H1 (cell line): Measurements from ENCODE around the gene PTPRG.

Experiments used
- BCL11A ChIP-seq, 2 experiments: IDR thresholded peaks; one replicate each; pipeline ENCODE4 v1.6.1; 2011; ENCODE audit warnings: low read depth in 2 of 2, low read length in 2 of 2, mild to moderate bottlenecking in 2 of 2
- CEBPB ChIP-seq: IDR thresholded peaks from 2 replicates; pipeline ENCODE4 v1.6.1; 2012; ENCODE audit warnings: low read depth, low read length
- CTCF ChIP-seq, 3 experiments: IDR thresholded peaks; 1 replicate in 2 of 3; 2 replicates in 1 of 3; pipeline versions ENCODE4 v1.5.1 to v1.6.1; 2011; ENCODE audit warnings: low read length in 3 of 3, mild to moderate bottlenecking in 3 of 3, inconsistent platforms in 2 of 3, low read depth in 1 of 3, moderate library complexity in 1 of 3; ENCODE audit not compliant: insufficient read depth in 1 of 3; ENCODE audit errors: control extremely low read depth in 1 of 3
- EP300 ChIP-seq, 2 experiments: IDR thresholded peaks; 1 replicate in 1 of 2; 2 replicates in 1 of 2; pipeline ENCODE4 v1.6.1; 2011 to 2012; ENCODE audit warnings: low read depth in 2 of 2, low read length in 2 of 2, mild to moderate bottlenecking in 2 of 2, borderline replicate concordance in 1 of 2, inconsistent platforms in 1 of 2, moderate library complexity in 1 of 2
- EZH2 ChIP-seq: fragments of 200-600 bp; sonication (generic); IDR thresholded peaks from 2 replicates; pipeline ENCODE4 v1.7.1; 2012; ENCODE audit warnings: low read depth, mild to moderate bottlenecking, moderate library complexity, low read length, inconsistent platforms; ENCODE audit not compliant: severe bottlenecking
- JUND ChIP-seq: IDR thresholded peaks from 2 replicates; pipeline ENCODE4 v1.6.1; 2011; ENCODE audit warnings: mild to moderate bottlenecking, improper control_type of control experiment, low read length
- KDM5A ChIP-seq: fragments of 200-600 bp; IDR thresholded peaks from 2 replicates; pipeline ENCODE4 v1.7.1; 2012; ENCODE audit warnings: mild to moderate bottlenecking, low read length, inconsistent platforms, mixed read lengths
- POLR2A ChIP-seq, 2 experiments: IDR thresholded peaks; 1 replicate in 1 of 2; 2 replicates in 1 of 2; pipeline ENCODE4 v1.6.1; 2011; ENCODE audit warnings: low read depth in 2 of 2, low read length in 2 of 2, mild to moderate bottlenecking in 2 of 2; ENCODE audit errors: control extremely low read depth in 1 of 2
- POLR2AphosphoS5 ChIP-seq: IDR thresholded peaks from 2 replicates; pipeline ENCODE4 v1.6.1; 2011; ENCODE audit warnings: low read depth, low read length
- POU5F1 ChIP-seq: IDR thresholded peaks from 2 replicates; pipeline ENCODE4 v1.6.1; 2011; ENCODE audit warnings: low read depth, mild to moderate bottlenecking, low read length, moderate library complexity
- YY1 ChIP-seq: IDR thresholded peaks from 2 replicates; pipeline ENCODE4 v1.6.1; 2011; ENCODE audit warnings: low read depth, mild to moderate bottlenecking, low read length
- TF ChIP-seq, protein P1 (sequence below): IDR thresholded peaks from 2 replicates; pipeline ENCODE4 v1.6.1; 2011; ENCODE audit warnings: low read length, improper control_type of control experiment

- no peak for TF ChIP-seq EZH2
- no peak for TF ChIP-seq JUND
- TF ChIP-seq CTCF (IDR thresholded peaks at IDR 0.05; ENCODE audit: control extremely low read depth in 1 of 3, insufficient read depth in 1 of 3, low read depth in 1 of 3, low read length in 3 of 3): no peak
- TF ChIP-seq POLR2AphosphoS5: no peak
- TF ChIP-seq YY1: no peak
- TF ChIP-seq POLR2A (IDR thresholded peaks at IDR 0.05; ENCODE audit: control extremely low read depth in 1 of 2, low read depth in 2 of 2, low read length in 2 of 2): no peak
- TF ChIP-seq POU5F1: no peak
- no peak for TF ChIP-seq EP300 (IDR thresholded peaks at IDR 0.05; ENCODE audit: borderline replicate concordance in 1 of 2, low read depth in 2 of 2, low read length in 2 of 2)
- TF ChIP-seq KDM5A: no peak
- TF ChIP-seq CEBPB: no peak
- TF ChIP-seq, protein P1, sequence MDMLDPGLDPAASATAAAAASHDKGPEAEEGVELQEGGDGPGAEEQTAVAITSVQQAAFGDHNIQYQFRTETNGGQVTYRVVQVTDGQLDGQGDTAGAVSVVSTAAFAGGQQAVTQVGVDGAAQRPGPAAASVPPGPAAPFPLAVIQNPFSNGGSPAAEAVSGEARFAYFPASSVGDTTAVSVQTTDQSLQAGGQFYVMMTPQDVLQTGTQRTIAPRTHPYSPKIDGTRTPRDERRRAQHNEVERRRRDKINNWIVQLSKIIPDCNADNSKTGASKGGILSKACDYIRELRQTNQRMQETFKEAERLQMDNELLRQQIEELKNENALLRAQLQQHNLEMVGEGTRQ: no peak
- no peak for TF ChIP-seq BCL11A (IDR thresholded peaks at IDR 0.05; ENCODE audit: low read depth in 2 of 2, low read length in 2 of 2)
These were observed 764.5 kb downstream of the PTPRG start for GRCh38 chr3:62325896-62326295.
